Thyroid gland (tissue), 4 donors: Measurements from ENCODE around the gene PGM2L1.

Experiments used
- POLR2A ChIP-seq, 2 donors: fragments of 450-650 bp; IDR thresholded peaks; one replicate each; pipeline ENCODE4 v1.6.1; 2017; ENCODE audit warnings: antibody characterized with exemption in 2 of 2, mild to moderate bottlenecking in 2 of 2, moderate library complexity in 1 of 2
- TF ChIP-seq, protein P1 (sequence below), 6 experiments: fragments of 200-600 bp in 3 of 6; fragments of 450-650 bp in 3 of 6; sonication (generic) in 3 of 6; IDR thresholded peaks; one replicate each; pipeline ENCODE4 v1.5.1; 2016 to 2019; ENCODE audit warnings: antibody characterized with exemption in 6 of 6, mild to moderate bottlenecking in 2 of 6, inconsistent platforms in 1 of 6, moderate library complexity in 1 of 6

DNA sequence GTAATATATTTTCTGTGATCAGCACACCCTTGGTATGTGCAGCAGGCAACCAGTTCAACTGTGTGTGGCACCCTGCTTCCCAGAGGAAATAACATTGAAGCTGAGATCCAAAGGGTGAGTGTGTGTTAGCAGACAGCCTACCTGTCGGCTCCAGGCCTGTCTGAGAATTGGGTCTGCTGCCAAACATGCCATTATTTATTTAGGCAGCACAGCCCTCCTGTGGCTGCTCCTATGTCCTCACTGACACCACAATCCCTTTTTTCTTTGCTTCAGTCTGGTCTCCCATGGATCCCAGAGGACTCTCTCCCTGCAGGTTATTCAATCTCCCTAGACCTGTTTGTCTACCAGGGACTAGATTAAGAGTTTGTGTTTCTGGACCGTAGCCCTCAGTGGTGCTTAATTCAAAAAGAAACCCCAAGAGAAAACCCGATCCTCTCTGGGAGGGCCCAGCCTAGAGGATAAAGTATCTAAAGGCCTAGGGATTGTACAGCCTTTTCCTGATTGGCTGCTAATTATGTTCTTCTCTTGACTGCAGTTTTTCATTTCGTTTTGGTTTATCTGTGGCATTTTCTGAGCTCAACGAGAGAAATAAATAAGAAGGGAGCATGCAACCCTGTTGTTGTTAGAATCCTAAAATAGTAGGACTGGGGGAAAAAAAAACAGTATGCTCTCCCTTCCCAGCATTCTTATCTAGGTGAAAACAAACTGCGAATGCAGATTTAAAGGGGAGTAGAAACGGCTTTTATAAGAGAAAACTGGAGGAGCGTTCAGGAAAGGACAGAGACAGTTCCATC is 45.0 kb upstream of the PGM2L1 start:
- TF ChIP-seq POLR2A (IDR thresholded peaks at IDR 0.05): no peak
- TF ChIP-seq, protein P1, sequence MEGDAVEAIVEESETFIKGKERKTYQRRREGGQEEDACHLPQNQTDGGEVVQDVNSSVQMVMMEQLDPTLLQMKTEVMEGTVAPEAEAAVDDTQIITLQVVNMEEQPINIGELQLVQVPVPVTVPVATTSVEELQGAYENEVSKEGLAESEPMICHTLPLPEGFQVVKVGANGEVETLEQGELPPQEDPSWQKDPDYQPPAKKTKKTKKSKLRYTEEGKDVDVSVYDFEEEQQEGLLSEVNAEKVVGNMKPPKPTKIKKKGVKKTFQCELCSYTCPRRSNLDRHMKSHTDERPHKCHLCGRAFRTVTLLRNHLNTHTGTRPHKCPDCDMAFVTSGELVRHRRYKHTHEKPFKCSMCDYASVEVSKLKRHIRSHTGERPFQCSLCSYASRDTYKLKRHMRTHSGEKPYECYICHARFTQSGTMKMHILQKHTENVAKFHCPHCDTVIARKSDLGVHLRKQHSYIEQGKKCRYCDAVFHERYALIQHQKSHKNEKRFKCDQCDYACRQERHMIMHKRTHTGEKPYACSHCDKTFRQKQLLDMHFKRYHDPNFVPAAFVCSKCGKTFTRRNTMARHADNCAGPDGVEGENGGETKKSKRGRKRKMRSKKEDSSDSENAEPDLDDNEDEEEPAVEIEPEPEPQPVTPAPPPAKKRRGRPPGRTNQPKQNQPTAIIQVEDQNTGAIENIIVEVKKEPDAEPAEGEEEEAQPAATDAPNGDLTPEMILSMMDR (IDR thresholded peaks at IDR 0.05): peak in 4 of 6 experiments; percentile 51 to 86 (median 80)
